ENCODE measurements around the gene MPZL2.
A peak's percentile ranks its signal among the peaks of the same experiment; 100 is the strongest.

The MPZL2 gene

DNA sequence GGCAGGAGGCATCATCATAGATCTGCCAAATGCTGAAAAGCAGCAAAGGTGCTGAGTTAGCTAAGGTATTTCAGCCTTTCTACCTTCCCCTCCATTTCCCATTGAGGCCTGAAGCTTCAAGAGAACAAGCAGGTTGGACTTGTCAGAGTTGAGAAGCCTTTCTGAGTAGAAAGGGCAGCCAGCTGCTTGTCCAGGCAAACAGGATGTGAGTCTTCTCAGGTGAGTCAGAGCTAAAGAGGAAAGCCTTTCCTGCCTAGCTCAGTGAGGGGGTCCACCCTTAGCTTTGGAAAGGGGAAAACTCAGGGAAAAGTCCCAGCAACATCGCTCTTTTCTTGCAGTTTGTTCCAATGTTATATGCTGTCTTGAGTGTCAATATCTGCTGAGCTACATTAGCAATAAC lies 13.2 kb upstream of the MPZL2 start:
- Histone ChIP-seq H3K27me3 (ENCODE audit: low read depth, low read length) (peaks cover 7% of the 10 kb centered on the region; the same call in 1 of the 2 replicates), H3K9ac (ENCODE audit: low read length) (no peak overlapping the region), H3K36me3 (replicated peaks; ENCODE audit: low read depth, low read length) (no peaks in the 10 kb centered on the region), H3K27ac (ENCODE audit: low read length) (no peak overlapping the region), H3K9me3 (ENCODE audit: insufficient read depth, low read length) (no peaks in the 10 kb centered on the region), H3K4me3 (ENCODE audit: low read length) (no peak overlapping the region), H3K4me1 (ENCODE audit: low read length) (peaks cover 23% of the 10 kb centered on the region), H3K4me2 (ENCODE audit: low read length) (peak overlapping the region; percentile 24; the same call in 1 of the 2 replicates), H4K20me1 (ENCODE audit: insufficient read depth, low read length) (no peaks in the 10 kb centered on the region), H3K79me2 (ENCODE audit: low read length) (no peaks in the 10 kb centered on the region), H2AFZ (ENCODE audit: low read depth, low read length) (no peak overlapping the region)
- TF ChIP-seq EZH2phosphoT487 (IDR thresholded peaks at IDR 0.05; ENCODE audit: low read depth), result no peak
- TF ChIP-seq, protein P1, sequence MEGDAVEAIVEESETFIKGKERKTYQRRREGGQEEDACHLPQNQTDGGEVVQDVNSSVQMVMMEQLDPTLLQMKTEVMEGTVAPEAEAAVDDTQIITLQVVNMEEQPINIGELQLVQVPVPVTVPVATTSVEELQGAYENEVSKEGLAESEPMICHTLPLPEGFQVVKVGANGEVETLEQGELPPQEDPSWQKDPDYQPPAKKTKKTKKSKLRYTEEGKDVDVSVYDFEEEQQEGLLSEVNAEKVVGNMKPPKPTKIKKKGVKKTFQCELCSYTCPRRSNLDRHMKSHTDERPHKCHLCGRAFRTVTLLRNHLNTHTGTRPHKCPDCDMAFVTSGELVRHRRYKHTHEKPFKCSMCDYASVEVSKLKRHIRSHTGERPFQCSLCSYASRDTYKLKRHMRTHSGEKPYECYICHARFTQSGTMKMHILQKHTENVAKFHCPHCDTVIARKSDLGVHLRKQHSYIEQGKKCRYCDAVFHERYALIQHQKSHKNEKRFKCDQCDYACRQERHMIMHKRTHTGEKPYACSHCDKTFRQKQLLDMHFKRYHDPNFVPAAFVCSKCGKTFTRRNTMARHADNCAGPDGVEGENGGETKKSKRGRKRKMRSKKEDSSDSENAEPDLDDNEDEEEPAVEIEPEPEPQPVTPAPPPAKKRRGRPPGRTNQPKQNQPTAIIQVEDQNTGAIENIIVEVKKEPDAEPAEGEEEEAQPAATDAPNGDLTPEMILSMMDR (IDR thresholded peaks at IDR 0.05; ENCODE audit: low read depth, low read length), result no peak

GRCh38 chr11:118276422-118276821 lies 12.3 kb upstream of the MPZL2 start:
- H3K4me3 ChIP-seq (ENCODE audit: low read length), result no peak overlapping the region
- H3K9ac ChIP-seq (ENCODE audit: low read length), result no peak overlapping the region
- H3K27ac ChIP-seq (ENCODE audit: low read length), result no peak overlapping the region
- no peak overlapping the region for H3K4me2 ChIP-seq (ENCODE audit: low read length)
- no peak overlapping the region for H2AFZ ChIP-seq (ENCODE audit: low read depth, low read length)
- peaks cover 21% of the 10 kb centered on the region for H3K4me1 ChIP-seq (ENCODE audit: low read length)
- no peaks in the 10 kb centered on the region for H4K20me1 ChIP-seq (ENCODE audit: insufficient read depth, low read length)
- no peaks in the 10 kb centered on the region for H3K79me2 ChIP-seq (ENCODE audit: low read length)
- TF ChIP-seq, protein P1 (IDR thresholded peaks at IDR 0.05; ENCODE audit: low read depth, low read length), result no peak
- no peak for TF ChIP-seq EZH2phosphoT487 (IDR thresholded peaks at IDR 0.05; ENCODE audit: low read depth)
- H3K9me3 ChIP-seq (ENCODE audit: insufficient read depth, low read length), result no peaks in the 10 kb centered on the region
- H3K36me3 ChIP-seq (replicated peaks; ENCODE audit: low read depth, low read length), result no peaks in the 10 kb centered on the region
- peaks cover 7% of the 10 kb centered on the region; the same call in 1 of the 2 replicates for H3K27me3 ChIP-seq (ENCODE audit: low read depth, low read length)

GRCh38 chr11:118275176-118275575 lies 11.1 kb upstream of the MPZL2 start:
- Histone ChIP-seq H3K4me2 (ENCODE audit: low read length) (no peak overlapping the region), H2AFZ (ENCODE audit: low read depth, low read length) (no peak overlapping the region), H3K36me3 (replicated peaks; ENCODE audit: low read depth, low read length) (no peaks in the 10 kb centered on the region), H3K27me3 (ENCODE audit: low read depth, low read length) (peaks cover 7% of the 10 kb centered on the region; the same call in 1 of the 2 replicates), H4K20me1 (ENCODE audit: insufficient read depth, low read length) (no peaks in the 10 kb centered on the region), H3K9ac (ENCODE audit: low read length) (no peak overlapping the region), H3K9me3 (ENCODE audit: insufficient read depth, low read length) (no peaks in the 10 kb centered on the region), H3K79me2 (ENCODE audit: low read length) (no peaks in the 10 kb centered on the region), H3K4me3 (ENCODE audit: low read length) (no peak overlapping the region), H3K4me1 (ENCODE audit: low read length) (peaks cover 12% of the 10 kb centered on the region), H3K27ac (ENCODE audit: low read length) (no peak overlapping the region)
- TF ChIP-seq, protein P1 (IDR thresholded peaks at IDR 0.05; ENCODE audit: low read depth, low read length), result no peak
- TF ChIP-seq EZH2phosphoT487 (IDR thresholded peaks at IDR 0.05; ENCODE audit: low read depth), result no peak

DNA sequence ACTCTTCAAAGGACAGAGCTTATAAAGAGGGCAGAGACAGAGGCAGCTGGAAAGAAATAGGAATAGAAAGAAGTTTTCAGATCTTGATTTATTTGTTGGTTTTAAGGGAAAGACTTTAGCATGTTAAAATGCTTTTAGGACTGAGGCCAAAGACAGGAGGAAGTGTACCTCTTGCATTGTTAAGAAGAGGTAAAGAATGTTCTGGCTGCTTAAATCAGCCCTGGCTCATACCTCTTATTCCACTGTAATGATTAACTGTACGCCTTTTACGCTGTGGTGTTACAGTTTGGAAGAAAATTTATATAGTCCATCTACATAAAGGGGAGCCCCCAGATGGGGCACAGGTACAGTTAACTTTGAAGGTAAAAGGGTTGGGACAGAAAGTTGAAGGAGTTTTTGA lies 10.1 kb upstream of the MPZL2 start:
- Histone ChIP-seq H3K79me2 (ENCODE audit: low read length) (no peaks in the 10 kb centered on the region), H3K9ac (ENCODE audit: low read length) (no peak overlapping the region), H2AFZ (ENCODE audit: low read depth, low read length) (no peak overlapping the region), H4K20me1 (ENCODE audit: insufficient read depth, low read length) (no peaks in the 10 kb centered on the region), H3K4me2 (ENCODE audit: low read length) (no peak overlapping the region), H3K27ac (ENCODE audit: low read length) (no peak overlapping the region), H3K4me1 (ENCODE audit: low read length) (peaks cover 12% of the 10 kb centered on the region), H3K27me3 (ENCODE audit: low read depth, low read length) (peaks cover 14% of the 10 kb centered on the region; the same call in 1 of the 2 replicates), H3K36me3 (replicated peaks; ENCODE audit: low read depth, low read length) (no peaks in the 10 kb centered on the region), H3K4me3 (ENCODE audit: low read length) (no peak overlapping the region), H3K9me3 (ENCODE audit: insufficient read depth, low read length) (no peaks in the 10 kb centered on the region)
- TF ChIP-seq EZH2phosphoT487 (IDR thresholded peaks at IDR 0.05; ENCODE audit: low read depth), result no peak
- TF ChIP-seq, protein P1 (IDR thresholded peaks at IDR 0.05; ENCODE audit: low read depth, low read length), result no peak
